ENCODE measurements around the gene SNX1. TPM values are rescaled to one million over a fixed set of nuclear protein-coding genes. Genes with fewer than 3 reads are reported as not detected.
"Not testable (repeated sequence)": the region's sequence is repeated elsewhere in the genome, so short reads cannot be mapped to it uniquely, and the experiment has no call there.

Gene SNX1
- total RNA-seq, 5 donors from 2014 or later (not counting 1 experiment from before 2014, with no cell fraction given) = 98.8 to 168 (median 152) TPM

DNA sequence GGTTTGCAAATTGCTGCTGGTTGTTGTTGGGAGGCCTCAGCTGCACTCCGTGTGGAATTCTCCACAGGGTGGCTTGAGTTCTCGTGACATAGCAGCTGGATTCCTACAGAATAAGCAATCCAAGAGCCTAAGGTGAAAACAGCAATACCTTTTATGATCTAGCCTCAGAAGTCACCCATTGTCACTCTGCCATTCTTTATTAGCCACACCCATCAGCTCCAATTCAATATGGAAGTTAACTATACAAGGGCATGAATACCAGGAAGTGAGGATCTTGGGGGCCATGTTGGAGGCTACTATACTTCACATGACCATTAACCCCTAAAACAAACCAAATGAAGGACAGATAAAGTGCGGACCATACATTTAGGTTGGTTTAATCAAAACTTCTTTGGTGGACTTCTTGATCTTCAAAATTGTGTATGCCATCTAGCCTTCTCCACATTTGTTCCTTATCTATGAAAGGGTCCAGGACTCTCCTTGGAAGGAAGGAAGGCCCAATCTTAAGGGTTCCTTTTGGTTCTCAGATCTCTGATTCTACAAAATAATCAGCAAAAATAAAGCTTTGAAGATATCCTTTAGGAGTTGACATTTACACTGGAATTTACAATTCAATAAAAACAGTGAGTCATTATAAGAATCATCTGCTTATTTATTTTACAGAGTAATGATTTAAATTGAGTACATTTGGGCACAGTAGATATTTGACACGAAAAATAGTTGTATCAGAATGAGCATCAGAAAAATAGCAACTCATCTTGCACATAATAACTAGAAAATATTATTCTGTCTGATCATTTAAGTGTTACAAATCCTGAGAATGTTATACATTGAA, 23.6 kb upstream of the SNX1 start:
- Histone ChIP-seq H3K4me1 (ENCODE audit: control insufficient read depth in 1 of 2, extremely low read depth in 1 of 2, insufficient read depth in 2 of 2, low read length in 2 of 2) (peaks cover 6 to 11% of the 10 kb centered on the region in 2 experiments), H3K36me3 (ENCODE audit: control insufficient read depth in 2 of 2, extremely low read depth in 1 of 2, insufficient read depth in 1 of 2, low read length in 1 of 2) (peaks cover 0 to 26% of the 10 kb centered on the region in 2 donors), H3K27ac (ENCODE audit: low read length) (no peak overlapping the region), H3K4me3 (ENCODE audit: control insufficient read depth in 1 of 2, extremely low read depth in 1 of 2, low read length in 1 of 2) (no peak overlapping the region), H3K9me3 (no peaks in the 10 kb centered on the region), H3K27me3 (replicated peaks in 1 of 2; ENCODE audit: control insufficient read depth in 2 of 2, extremely low read depth in 1 of 2, insufficient read depth in 2 of 2, low read length in 1 of 2) (peaks cover 0 to 2% of the 10 kb centered on the region in 2 experiments)
- POLR2A ChIA-PET = interaction anchor here in 1 of 2 donors (0.6 kb wide), 1 partner anchor 477 kb away, joined by 3 read pairs; no protein-coding TSS in a partner anchor
- Mint-ChIP-seq H3K4me3 (no peak overlapping the region), H3K4me1 (peaks cover 6 to 15% (median 8%) of the 10 kb centered on the region in 3 donors), H3K27ac (no peak overlapping the region), H3K9me3 (no peaks in the 10 kb centered on the region), H3K36me3 (peaks cover 23% of the 10 kb centered on the region), H3K27me3 (no peaks in the 10 kb centered on the region)
- CTCF ChIA-PET = interaction anchor here (0.5 to 1.3 kb wide), 2 partner anchors 319 kb away, joined by 3 read pairs; no protein-coding TSS in a partner anchor
- ATAC-seq (replicated peaks in 1 of 4) = no peak
- no peak for DNase-seq
- 95% methylated on average over 2 of the region's 4 CpGs for WGBS (ENCODE audit: insufficient coverage)

DNA sequence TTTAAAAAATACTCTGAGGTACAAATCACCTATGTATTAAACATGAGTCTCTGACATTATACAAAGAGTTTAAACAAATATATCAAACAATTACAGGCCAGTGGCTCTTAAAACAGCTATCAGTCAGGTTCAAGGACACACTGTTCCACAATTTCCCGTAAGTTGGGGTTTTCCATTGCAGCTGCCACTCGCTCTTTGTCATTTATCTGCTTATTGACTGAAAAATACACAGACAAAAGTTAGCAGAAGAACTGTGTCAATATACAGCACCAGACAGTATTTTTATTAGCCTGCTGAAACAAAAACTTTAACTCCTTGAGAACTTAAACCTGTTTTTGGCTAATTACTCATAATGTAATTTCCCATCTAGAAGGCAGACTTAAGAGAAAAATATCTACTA, 23.0 kb upstream of the SNX1 start:
- peaks cover 0 to 32% of the 10 kb centered on the region in 2 donors for H3K36me3 ChIP-seq (ENCODE audit: control insufficient read depth in 2 of 2, extremely low read depth in 1 of 2, insufficient read depth in 1 of 2, low read length in 1 of 2)

DNA sequence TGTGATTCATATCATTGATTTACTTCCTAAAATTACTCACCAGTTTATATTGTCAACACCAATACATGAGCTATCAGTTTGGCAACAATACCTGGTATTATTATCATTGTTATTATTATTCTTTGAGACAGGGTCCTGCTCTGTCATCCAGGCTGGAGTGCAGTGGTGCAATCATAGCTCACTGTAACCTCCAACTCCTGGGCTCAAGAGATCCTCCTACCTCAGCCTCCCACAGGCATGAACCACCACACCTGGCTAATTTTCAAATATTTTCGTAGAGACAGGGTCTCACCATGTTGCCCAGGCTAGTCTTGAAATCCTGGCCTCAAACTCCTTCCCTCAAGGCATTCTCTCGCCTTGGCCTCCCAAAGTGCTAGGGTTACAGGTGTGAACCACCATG, 22.3 kb upstream of the SNX1 start:
- H3K27me3 Mint-ChIP-seq; H3K9me3 ChIP-seq; H3K27ac Mint-ChIP-seq; H3K4me1 Mint-ChIP-seq; ATAC-seq (replicated peaks in 1 of 4); H3K9me3 Mint-ChIP-seq; H3K27me3 ChIP-seq (replicated peaks in 1 of 2; ENCODE audit: control insufficient read depth in 2 of 2, extremely low read depth in 1 of 2, insufficient read depth in 2 of 2, low read length in 1 of 2); H3K4me3 Mint-ChIP-seq; H3K27ac ChIP-seq (ENCODE audit: low read length); DNase-seq; POLR2A ChIA-PET; H3K4me1 ChIP-seq (ENCODE audit: control insufficient read depth in 1 of 2, extremely low read depth in 1 of 2, insufficient read depth in 2 of 2, low read length in 2 of 2); H3K4me3 ChIP-seq (ENCODE audit: control insufficient read depth in 1 of 2, extremely low read depth in 1 of 2, low read length in 1 of 2): not testable (repeated sequence)
- CTCF ChIA-PET = interaction anchor here in 1 of 2 donors (0.8 to 2.2 kb wide), 2 partner anchors 321 to 327 kb away, joined by 3 to 10 read pairs; no protein-coding TSS in a partner anchor
- H3K36me3 Mint-ChIP-seq = peaks cover 28% of the 10 kb centered on the region
- 93% methylated on average over 2 of the region's 2 CpGs for WGBS (ENCODE audit: insufficient coverage)
- peaks cover 0 to 32% of the 10 kb centered on the region in 2 donors for H3K36me3 ChIP-seq (ENCODE audit: control insufficient read depth in 2 of 2, extremely low read depth in 1 of 2, insufficient read depth in 1 of 2, low read length in 1 of 2)

More for the DNA sequence above, 23.0 kb upstream of the SNX1 start:
- ATAC-seq (replicated peaks in 1 of 4) = no peak
- peak overlapping the region in 1 of 2 donors; percentile 8 for H3K27ac Mint-ChIP-seq
- ChIA-PET CTCF (interaction anchor here in 1 of 2 donors (0.8 to 2.2 kb wide), 3 partner anchors 320 to 327 kb away, joined by 3 to 10 read pairs (median 3); no protein-coding TSS in a partner anchor), POLR2A (interaction anchor here in 1 of 2 donors (0.6 kb wide), 1 partner anchor 477 kb away, joined by 3 read pairs; no protein-coding TSS in a partner anchor)
- H3K4me1 Mint-ChIP-seq = peaks cover 6 to 14% (median 10%) of the 10 kb centered on the region in 3 donors
- no peak overlapping the region for H3K4me3 ChIP-seq (ENCODE audit: control insufficient read depth in 1 of 2, extremely low read depth in 1 of 2, low read length in 1 of 2)
- H3K9me3 Mint-ChIP-seq = no peaks in the 10 kb centered on the region
- no peaks in the 10 kb centered on the region for H3K27me3 ChIP-seq (replicated peaks in 1 of 2; ENCODE audit: control insufficient read depth in 2 of 2, extremely low read depth in 1 of 2, insufficient read depth in 2 of 2, low read length in 1 of 2)
- H3K36me3 Mint-ChIP-seq = peaks cover 28% of the 10 kb centered on the region
- H3K27ac ChIP-seq (ENCODE audit: low read length) = no peak overlapping the region
- H3K27me3 Mint-ChIP-seq = no peaks in the 10 kb centered on the region
- peaks cover 5 to 6% of the 10 kb centered on the region in 2 experiments for H3K4me1 ChIP-seq (ENCODE audit: control insufficient read depth in 1 of 2, extremely low read depth in 1 of 2, insufficient read depth in 2 of 2, low read length in 2 of 2)
- H3K4me3 Mint-ChIP-seq = no peak overlapping the region
- DNase-seq = no peak
- 100% methylated on average over 2 of the region's 2 CpGs for WGBS (ENCODE audit: insufficient coverage)
- H3K9me3 ChIP-seq = no peaks in the 10 kb centered on the region

DNA sequence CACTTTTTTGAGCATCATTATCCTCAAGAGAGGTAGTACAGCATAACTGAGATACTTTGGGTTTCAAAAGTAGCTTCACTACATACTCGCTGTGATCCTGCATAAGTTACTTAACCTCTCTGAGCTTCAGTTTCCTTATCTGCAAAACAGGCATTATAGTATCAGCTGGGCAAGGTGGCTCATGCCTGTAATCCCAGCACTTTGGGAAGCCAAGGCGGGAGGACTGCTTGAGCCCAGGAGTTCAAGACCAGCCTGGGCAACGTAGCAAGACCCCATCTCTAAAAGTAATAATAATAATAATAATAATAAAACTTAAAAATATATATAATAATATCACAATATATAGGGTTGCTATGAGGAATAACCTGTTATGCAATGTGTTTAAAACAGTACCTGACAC, 13.0 kb upstream of the SNX1 start:
- ChIA-PET POLR2A (interaction anchor here in 1 of 2 donors (0.5 kb wide), 1 partner anchor 1387 kb away, joined by 5 read pairs; no protein-coding TSS in a partner anchor), CTCF (no interaction called here)
- WGBS (ENCODE audit: insufficient coverage) = no CpG with 5 or more reads among the region's 3 CpGs
- H3K4me1 ChIP-seq (ENCODE audit: control insufficient read depth in 1 of 2, extremely low read depth in 1 of 2, insufficient read depth in 2 of 2, low read length in 2 of 2) = no peaks in the 10 kb centered on the region
- H3K4me1 Mint-ChIP-seq = peaks cover 0 to 2% (median 0%) of the 10 kb centered on the region in 3 donors
- ATAC-seq (replicated peaks in 1 of 4) (no peak), DNase-seq (no peak)
- no peaks in the 10 kb centered on the region for H3K27me3 Mint-ChIP-seq
- H3K36me3 ChIP-seq (ENCODE audit: control insufficient read depth in 2 of 2, extremely low read depth in 1 of 2, insufficient read depth in 1 of 2, low read length in 1 of 2) = peaks cover 3 to 32% of the 10 kb centered on the region in 2 donors
- H3K4me3 Mint-ChIP-seq = no peak overlapping the region
- no peaks in the 10 kb centered on the region for H3K9me3 ChIP-seq
- no peak overlapping the region for H3K4me3 ChIP-seq (ENCODE audit: control insufficient read depth in 1 of 2, extremely low read depth in 1 of 2, low read length in 1 of 2)
- H3K36me3 Mint-ChIP-seq = peaks cover 28% of the 10 kb centered on the region
- no peaks in the 10 kb centered on the region for H3K9me3 Mint-ChIP-seq
- H3K27ac ChIP-seq (ENCODE audit: low read length) = no peak overlapping the region
- H3K27me3 ChIP-seq (replicated peaks in 1 of 2; ENCODE audit: control insufficient read depth in 2 of 2, extremely low read depth in 1 of 2, insufficient read depth in 2 of 2, low read length in 1 of 2) = no peaks in the 10 kb centered on the region
- no peak overlapping the region for H3K27ac Mint-ChIP-seq

DNA sequence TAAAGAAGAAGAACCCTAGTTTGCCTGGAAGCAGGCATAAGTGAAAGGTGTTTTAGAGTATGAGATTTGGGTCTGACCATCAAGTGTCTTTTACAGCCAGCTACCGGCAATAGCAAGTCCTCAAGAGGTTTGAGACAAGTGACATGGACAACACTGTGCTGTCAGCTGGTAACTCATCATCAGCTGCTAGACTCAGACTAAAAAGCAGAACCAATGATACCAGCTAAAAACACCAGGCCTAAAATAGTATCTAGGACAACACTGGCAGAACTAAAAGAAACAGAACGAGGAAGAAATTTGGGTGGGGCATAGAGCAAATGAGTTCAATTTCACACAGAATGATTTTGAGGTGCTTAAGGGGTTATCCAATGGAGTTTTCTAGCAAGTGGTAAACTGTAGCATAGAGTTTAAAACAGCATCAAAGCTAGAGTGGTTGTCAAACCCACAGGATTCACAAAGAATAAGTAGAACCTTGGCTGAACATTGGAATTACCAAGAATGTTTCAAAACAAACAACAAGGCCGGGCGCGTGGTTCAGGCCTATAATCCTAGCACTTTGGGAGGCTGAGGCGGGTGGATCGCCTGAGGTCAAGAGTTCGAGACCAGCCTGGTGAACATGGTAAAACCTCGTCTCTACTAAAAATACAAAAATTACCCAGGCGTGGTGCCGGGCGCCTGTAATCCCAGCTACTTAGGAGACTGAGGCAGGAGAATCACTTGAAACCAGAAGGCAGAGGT, 6.1 kb upstream of the SNX1 start:
- no peak for DNase-seq
- POLR2A ChIA-PET = interaction anchor here in 1 of 2 donors (1.4 kb wide), 1 partner anchor 22 kb away, joined by 8 read pairs; no protein-coding TSS in a partner anchor
- H3K27ac ChIP-seq (ENCODE audit: low read length) = no peak overlapping the region

DNA sequence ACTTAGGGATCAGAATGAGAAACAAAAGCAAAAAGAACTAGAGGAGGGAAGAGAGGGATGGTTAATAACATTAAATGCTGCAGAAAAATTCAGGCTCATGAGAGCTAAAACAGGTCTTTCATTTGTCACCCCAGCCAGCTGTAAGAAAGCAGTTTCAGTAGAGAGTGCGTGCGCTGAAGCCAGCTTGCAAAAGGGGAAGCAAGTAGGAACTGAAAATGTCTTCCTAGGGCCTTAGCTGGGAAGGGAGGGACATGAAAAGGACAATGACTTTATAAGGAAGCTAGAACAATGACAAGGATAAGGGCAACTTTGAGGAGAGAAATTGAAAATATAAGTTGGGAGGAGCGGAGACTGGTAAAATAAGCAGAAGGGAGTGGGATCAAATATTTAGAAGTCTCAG, 5.3 kb upstream of the SNX1 start:
- POLR2A ChIA-PET = interaction anchor here in 1 of 2 donors (0.6 kb wide), 1 partner anchor 43 kb away, joined by 3 read pairs; no protein-coding TSS in a partner anchor
- CTCF ChIA-PET = interaction anchor here in 1 of 2 donors (1.5 kb wide), 1 partner anchor 338 kb away, joined by 4 read pairs; no protein-coding TSS in a partner anchor
- peaks cover 20 to 33% of the 10 kb centered on the region in 2 experiments for H3K4me1 ChIP-seq (ENCODE audit: control insufficient read depth in 1 of 2, extremely low read depth in 1 of 2, insufficient read depth in 2 of 2, low read length in 2 of 2)
- Mint-ChIP-seq H3K36me3 (peaks cover 31% of the 10 kb centered on the region), H3K4me3 (no peak overlapping the region), H3K27ac (peak overlapping the region; percentile 5 to 41), H3K9me3 (no peaks in the 10 kb centered on the region), H3K4me1 (peaks cover 45 to 59% (median 54%) of the 10 kb centered on the region in 3 donors), H3K27me3 (no peaks in the 10 kb centered on the region)
- no peaks in the 10 kb centered on the region for H3K9me3 ChIP-seq
- whole genome bisulfite sequencing (ENCODE audit: insufficient coverage) = 93% methylated on average over 3 of the region's 3 CpGs
- H3K36me3 ChIP-seq (ENCODE audit: control insufficient read depth in 2 of 2, extremely low read depth in 1 of 2, insufficient read depth in 1 of 2, low read length in 1 of 2) = peaks cover 0 to 14% of the 10 kb centered on the region in 2 donors
- ATAC-seq (replicated peaks in 1 of 4) (no peak), DNase-seq (no peak)
- no peak overlapping the region for H3K27ac ChIP-seq (ENCODE audit: low read length)
- H3K27me3 ChIP-seq (replicated peaks in 1 of 2; ENCODE audit: control insufficient read depth in 2 of 2, extremely low read depth in 1 of 2, insufficient read depth in 2 of 2, low read length in 1 of 2) = no peaks in the 10 kb centered on the region
- H3K4me3 ChIP-seq (ENCODE audit: control insufficient read depth in 1 of 2, extremely low read depth in 1 of 2, low read length in 1 of 2) = no peak overlapping the region

More for the DNA sequence above, 6.1 kb upstream of the SNX1 start:
- WGBS (ENCODE audit: insufficient coverage) = 93% methylated on average over 6 of the region's 12 CpGs
- no peak overlapping the region for H3K27ac Mint-ChIP-seq
- H3K36me3 Mint-ChIP-seq = peaks cover 31% of the 10 kb centered on the region
- no peaks in the 10 kb centered on the region for H3K9me3 Mint-ChIP-seq
- peaks cover 0 to 19% of the 10 kb centered on the region in 2 donors for H3K36me3 ChIP-seq (ENCODE audit: control insufficient read depth in 2 of 2, extremely low read depth in 1 of 2, insufficient read depth in 1 of 2, low read length in 1 of 2)
- no peaks in the 10 kb centered on the region for H3K27me3 Mint-ChIP-seq
- peaks cover 36 to 51% (median 46%) of the 10 kb centered on the region in 3 donors for H3K4me1 Mint-ChIP-seq
- CTCF ChIA-PET = interaction anchor here in 1 of 2 donors (0.7 kb wide), 1 partner anchor 8 kb away, joined by 4 read pairs; no protein-coding TSS in a partner anchor
- peaks cover 12 to 25% of the 10 kb centered on the region in 2 experiments for H3K4me1 ChIP-seq (ENCODE audit: control insufficient read depth in 1 of 2, extremely low read depth in 1 of 2, insufficient read depth in 2 of 2, low read length in 2 of 2)
- ATAC-seq (replicated peaks in 1 of 4) = no peak
- no peak overlapping the region for H3K4me3 ChIP-seq (ENCODE audit: control insufficient read depth in 1 of 2, extremely low read depth in 1 of 2, low read length in 1 of 2)
- H3K9me3 ChIP-seq = no peaks in the 10 kb centered on the region
- no peaks in the 10 kb centered on the region for H3K27me3 ChIP-seq (replicated peaks in 1 of 2; ENCODE audit: control insufficient read depth in 2 of 2, extremely low read depth in 1 of 2, insufficient read depth in 2 of 2, low read length in 1 of 2)
- no peak overlapping the region for H3K4me3 Mint-ChIP-seq

Measured in T-cell (primary cell).